ENCODE results near the gene RFPL1. TPM values are rescaled to one million over a fixed set of nuclear protein-coding genes. Genes with fewer than 3 reads are reported as not detected.
A peak's percentile ranks its signal among the peaks of the same experiment; 100 is the strongest.

The RFPL1 gene
- total and polyA plus RNA-seq, 7 experiments from 2014 or later, result 0.14 to 0.24 (median 0.15) TPM; not detected in 4

DNA sequence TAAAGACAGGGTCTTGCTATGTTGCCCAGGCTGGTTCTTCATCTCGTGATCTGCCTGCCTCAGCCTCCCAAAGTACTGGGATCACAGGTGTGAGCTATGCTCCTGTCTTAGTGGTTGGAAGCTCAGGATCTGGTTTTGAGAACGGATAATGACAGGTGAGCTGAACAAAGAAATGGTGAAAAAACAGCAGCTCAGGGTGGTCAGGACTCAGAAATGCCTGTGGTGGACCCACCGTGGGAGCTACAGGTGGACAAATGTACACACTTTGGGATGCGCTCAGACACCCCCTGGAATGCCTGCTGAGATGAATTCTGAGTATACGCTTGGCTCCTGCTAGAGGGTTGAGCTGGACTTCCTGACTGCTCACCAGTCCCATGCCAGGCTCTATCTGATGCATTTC, 9.5 kb downstream of the RFPL1 start:
- no peaks in the 10 kb centered on the region for H3K9me3 ChIP-seq (ENCODE audit: control insufficient read depth in 2 of 3, low read length in 3 of 3)
- intact Hi-C loops (cut with micrococcal nuclease), result no loop called here
- DNase-seq (no peak), ATAC-seq (no peak)
- peaks cover 0 to 3% (median 0%) of the 10 kb centered on the region in 7 donors for H3K4me1 Mint-ChIP-seq
- CTCF ChIA-PET, result no interaction called here
- POLR2A ChIA-PET, result no interaction called here
- H3K27me3 Mint-ChIP-seq, result peaks cover 0 to 6% (median 0%) of the 10 kb centered on the region in 5 donors
- H3K9me3 Mint-ChIP-seq, result no peaks in the 10 kb centered on the region
- no peak overlapping the region for H3K27ac Mint-ChIP-seq
- H3K4me1 ChIP-seq (ENCODE audit: control insufficient read depth in 2 of 2, insufficient read depth in 2 of 2, low read length in 2 of 2), result no peaks in the 10 kb centered on the region
- H3K36me3 ChIP-seq (ENCODE audit: control insufficient read depth in 2 of 3, insufficient read depth in 3 of 3, low read length in 3 of 3), result no peaks in the 10 kb centered on the region
- H3K36me3 Mint-ChIP-seq, result no peaks in the 10 kb centered on the region
- no peak overlapping the region for H3K4me3 ChIP-seq (ENCODE audit: low read length)
- H3K27ac ChIP-seq (ENCODE audit: low read depth, low read length), result no peak overlapping the region
- H3K4me3 Mint-ChIP-seq, result no peak overlapping the region
- no peaks in the 10 kb centered on the region for H3K27me3 ChIP-seq (ENCODE audit: control insufficient read depth in 2 of 2, insufficient read depth in 2 of 2, low read length in 2 of 2)

DNA sequence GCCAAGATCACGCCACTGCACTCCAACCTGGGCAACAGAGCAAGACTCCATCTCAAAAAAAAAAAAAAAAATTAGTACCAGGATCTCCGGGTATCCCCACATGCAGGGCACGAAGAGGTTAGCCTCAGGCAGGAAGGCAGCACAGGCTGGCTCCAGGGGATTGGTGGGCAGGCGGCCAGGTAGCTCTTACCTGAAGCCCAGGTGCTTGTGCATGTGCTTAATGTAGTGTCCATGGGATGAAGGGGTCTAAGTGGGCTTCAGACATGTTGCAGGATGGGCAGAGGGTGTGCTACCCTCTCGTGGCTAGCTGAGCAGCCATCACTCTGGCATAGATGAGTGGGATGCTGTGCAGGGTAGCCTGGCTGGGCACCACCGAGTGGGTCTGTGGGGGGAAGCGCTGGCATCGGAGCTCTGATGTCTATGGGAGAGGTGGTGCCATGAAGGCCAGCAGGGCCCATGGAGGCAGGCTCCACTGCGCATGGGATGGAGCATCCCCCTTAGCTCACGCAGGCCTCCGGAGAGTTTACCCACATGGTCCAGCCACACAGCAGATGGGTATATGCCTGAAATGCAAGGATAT, 11.0 kb downstream of the RFPL1 start:
- H3K27ac Mint-ChIP-seq, result no peak overlapping the region
- no peak overlapping the region for H3K4me3 ChIP-seq (ENCODE audit: low read length)
- H3K9me3 ChIP-seq (ENCODE audit: control insufficient read depth in 2 of 3, low read length in 3 of 3), result no peaks in the 10 kb centered on the region
- H3K4me1 Mint-ChIP-seq, result peaks cover 0 to 3% (median 0%) of the 10 kb centered on the region in 7 donors
- no peaks in the 10 kb centered on the region for H3K9me3 Mint-ChIP-seq
- CTCF ChIA-PET, result no interaction called here
- DNase-seq (no peak), ATAC-seq (no peak)
- no peak overlapping the region for H3K27ac ChIP-seq (ENCODE audit: low read depth, low read length)
- H3K36me3 ChIP-seq (ENCODE audit: control insufficient read depth in 2 of 3, insufficient read depth in 3 of 3, low read length in 3 of 3), result no peaks in the 10 kb centered on the region
- H3K27me3 Mint-ChIP-seq, result no peaks in the 10 kb centered on the region
- intact Hi-C loops (cut with micrococcal nuclease), result no loop called here
- no peaks in the 10 kb centered on the region for H3K27me3 ChIP-seq (ENCODE audit: control insufficient read depth in 2 of 2, insufficient read depth in 2 of 2, low read length in 2 of 2)
- H3K4me3 Mint-ChIP-seq, result no peak overlapping the region
- H3K36me3 Mint-ChIP-seq, result no peaks in the 10 kb centered on the region
- no peaks in the 10 kb centered on the region for H3K4me1 ChIP-seq (ENCODE audit: control insufficient read depth in 2 of 2, insufficient read depth in 2 of 2, low read length in 2 of 2)
- POLR2A ChIA-PET, result no interaction called here

DNA sequence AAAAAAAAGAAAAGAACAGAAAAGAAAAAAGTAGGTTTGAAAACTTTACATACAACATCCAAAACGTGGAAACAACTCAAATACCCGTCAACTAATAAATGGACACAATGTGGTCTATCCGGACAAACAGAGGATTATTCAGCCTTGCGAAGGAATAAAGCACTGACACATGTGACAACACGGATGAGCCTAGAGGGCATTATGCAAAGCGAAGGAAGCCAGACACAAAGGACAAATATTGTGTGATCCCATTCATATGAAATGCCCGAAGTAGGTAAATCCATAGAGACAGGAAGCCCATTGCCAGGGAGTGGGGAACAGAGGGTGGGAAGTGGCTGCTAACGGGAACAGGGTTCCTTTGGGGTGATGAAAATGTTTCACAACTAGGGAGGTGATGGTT, 11.8 kb downstream of the RFPL1 start:
- H3K9me3 ChIP-seq (ENCODE audit: control insufficient read depth in 2 of 3, low read length in 3 of 3), result no peaks in the 10 kb centered on the region
- Mint-ChIP-seq H3K27ac (no peak overlapping the region), H3K4me3 (no peak overlapping the region), H3K36me3 (no peaks in the 10 kb centered on the region), H3K9me3 (no peaks in the 10 kb centered on the region), H3K27me3 (no peaks in the 10 kb centered on the region), H3K4me1 (peaks cover 0 to 3% (median 0%) of the 10 kb centered on the region in 7 donors)
- no peaks in the 10 kb centered on the region for H3K27me3 ChIP-seq (ENCODE audit: control insufficient read depth in 2 of 2, insufficient read depth in 2 of 2, low read length in 2 of 2)
- no peak overlapping the region for H3K27ac ChIP-seq (ENCODE audit: low read depth, low read length)
- H3K4me3 ChIP-seq (ENCODE audit: low read length), result no peak overlapping the region
- ChIA-PET POLR2A (no interaction called here), CTCF (no interaction called here)
- ATAC-seq (no peak), DNase-seq (no peak)
- intact Hi-C loops (cut with micrococcal nuclease), result no loop called here
- H3K4me1 ChIP-seq (ENCODE audit: control insufficient read depth in 2 of 2, insufficient read depth in 2 of 2, low read length in 2 of 2), result no peaks in the 10 kb centered on the region
- H3K36me3 ChIP-seq (ENCODE audit: control insufficient read depth in 2 of 3, insufficient read depth in 3 of 3, low read length in 3 of 3), result no peaks in the 10 kb centered on the region

DNA sequence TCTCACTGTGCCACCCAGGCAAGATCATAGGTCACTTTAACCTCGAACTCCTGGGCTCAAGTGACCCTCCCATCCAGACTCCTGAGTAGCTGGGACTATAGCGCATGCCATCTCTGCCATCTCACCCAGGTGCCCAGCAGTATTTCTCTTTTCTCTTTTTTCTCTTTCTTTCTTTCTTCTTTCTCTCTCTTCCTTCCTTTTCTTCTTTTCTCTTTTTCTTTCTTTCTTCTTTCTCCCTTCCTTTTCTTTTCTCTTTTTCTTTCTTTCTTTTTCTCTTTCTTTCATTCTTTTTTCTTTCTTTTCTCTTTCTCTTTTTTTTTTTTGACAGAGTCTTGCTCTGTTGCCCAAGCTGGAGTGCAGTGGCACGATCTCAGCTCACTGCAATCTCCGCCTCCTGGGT, 13.5 kb downstream of the RFPL1 start:
- Histone ChIP-seq H3K4me3 (ENCODE audit: low read length) (no peak overlapping the region), H3K4me1 (ENCODE audit: control insufficient read depth in 2 of 2, insufficient read depth in 2 of 2, low read length in 2 of 2) (no peaks in the 10 kb centered on the region), H3K36me3 (ENCODE audit: control insufficient read depth in 2 of 3, insufficient read depth in 3 of 3, low read length in 3 of 3) (no peaks in the 10 kb centered on the region), H3K9me3 (ENCODE audit: control insufficient read depth in 2 of 3, low read length in 3 of 3) (no peaks in the 10 kb centered on the region), H3K27ac (ENCODE audit: low read depth, low read length) (no peak overlapping the region), H3K27me3 (ENCODE audit: control insufficient read depth in 2 of 2, insufficient read depth in 2 of 2, low read length in 2 of 2) (no peaks in the 10 kb centered on the region)
- Mint-ChIP-seq H3K4me3 (no peak overlapping the region), H3K4me1 (peaks cover 0 to 3% (median 0%) of the 10 kb centered on the region in 7 donors), H3K27ac (peak overlapping the region in 1 of 9 donors; percentile 34), H3K27me3 (no peaks in the 10 kb centered on the region), H3K9me3 (no peaks in the 10 kb centered on the region), H3K36me3 (no peaks in the 10 kb centered on the region)
- ATAC-seq (no peak), DNase-seq (no peak)
- ChIA-PET CTCF (no interaction called here), POLR2A (no interaction called here)
- intact Hi-C loops (cut with micrococcal nuclease), result no loop called here

DNA sequence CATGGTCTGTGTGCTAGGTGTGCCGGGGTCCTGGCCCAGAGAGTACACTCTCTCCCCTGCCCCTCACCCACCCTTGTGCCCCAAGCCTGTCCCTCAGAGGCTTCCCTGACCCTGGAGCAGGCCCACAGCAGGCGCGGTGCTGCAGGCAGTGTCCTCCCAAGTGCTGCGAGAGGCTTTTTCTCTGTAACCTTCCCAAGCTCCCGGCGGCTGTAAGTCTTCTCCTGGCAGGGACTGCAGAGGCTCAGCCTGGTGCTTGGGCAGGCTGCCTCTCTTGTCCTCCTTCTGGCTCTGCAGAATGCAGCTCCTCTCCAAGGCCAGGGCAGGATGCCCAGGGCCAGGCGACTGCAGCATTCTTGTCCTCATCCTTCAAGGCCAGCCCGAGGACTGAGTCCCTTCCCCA, 15.9 kb downstream of the RFPL1 start:
- CTCF ChIA-PET, result no interaction called here
- peaks cover 0 to 5% (median 0%) of the 10 kb centered on the region in 5 donors for H3K27me3 Mint-ChIP-seq
- POLR2A ChIA-PET, result no interaction called here
- peaks cover 0 to 3% (median 0%) of the 10 kb centered on the region in 7 donors for H3K4me1 Mint-ChIP-seq
- no peak for ATAC-seq
- H3K9me3 ChIP-seq (ENCODE audit: control insufficient read depth in 2 of 3, low read length in 3 of 3), result no peaks in the 10 kb centered on the region
- H3K27ac Mint-ChIP-seq, result no peak overlapping the region
- no peak for DNase-seq
- no peak overlapping the region for H3K4me3 Mint-ChIP-seq
- intact Hi-C loops (cut with micrococcal nuclease), result no loop called here
- no peak overlapping the region for H3K27ac ChIP-seq (ENCODE audit: low read depth, low read length)
- no peaks in the 10 kb centered on the region for H3K27me3 ChIP-seq (ENCODE audit: control insufficient read depth in 2 of 2, insufficient read depth in 2 of 2, low read length in 2 of 2)
- no peaks in the 10 kb centered on the region for H3K4me1 ChIP-seq (ENCODE audit: control insufficient read depth in 2 of 2, insufficient read depth in 2 of 2, low read length in 2 of 2)
- H3K36me3 Mint-ChIP-seq, result no peaks in the 10 kb centered on the region
- no peaks in the 10 kb centered on the region for H3K36me3 ChIP-seq (ENCODE audit: control insufficient read depth in 2 of 3, insufficient read depth in 3 of 3, low read length in 3 of 3)
- no peaks in the 10 kb centered on the region for H3K9me3 Mint-ChIP-seq
- no peak overlapping the region for H3K4me3 ChIP-seq (ENCODE audit: low read length)

DNA sequence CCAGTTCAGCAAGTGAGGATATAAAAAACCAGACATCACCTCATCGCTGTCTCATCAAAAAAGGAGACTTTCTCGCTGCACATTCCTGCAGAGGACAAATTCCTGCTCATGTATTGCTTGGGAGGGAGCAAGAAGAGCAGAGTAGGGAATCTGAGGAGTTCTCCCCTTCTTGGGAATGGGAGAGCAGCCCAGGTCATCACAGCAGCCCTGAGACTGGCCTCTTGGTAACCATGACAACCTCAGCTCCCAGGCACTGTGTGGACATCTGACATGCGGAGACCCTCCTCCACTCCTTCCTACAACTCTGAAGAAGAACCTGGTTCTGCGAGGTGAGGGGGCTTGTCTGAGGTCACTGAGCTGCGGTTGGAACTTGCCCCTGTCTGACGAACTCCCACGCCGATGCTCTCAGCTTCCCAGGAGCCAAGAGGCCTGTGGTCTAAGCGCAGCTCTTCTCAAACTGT, 17.9 kb downstream of the RFPL1 start:
- intact Hi-C loops (cut with micrococcal nuclease), result no loop called here
- Histone ChIP-seq H3K36me3 (ENCODE audit: control insufficient read depth in 2 of 3, insufficient read depth in 3 of 3, low read length in 3 of 3) (no peaks in the 10 kb centered on the region), H3K4me1 (ENCODE audit: control insufficient read depth in 2 of 2, insufficient read depth in 2 of 2, low read length in 2 of 2) (no peaks in the 10 kb centered on the region), H3K27ac (ENCODE audit: low read depth, low read length) (no peak overlapping the region), H3K4me3 (ENCODE audit: low read length) (no peak overlapping the region), H3K27me3 (ENCODE audit: control insufficient read depth in 2 of 2, insufficient read depth in 2 of 2, low read length in 2 of 2) (no peaks in the 10 kb centered on the region), H3K9me3 (ENCODE audit: control insufficient read depth in 2 of 3, low read length in 3 of 3) (no peaks in the 10 kb centered on the region)
- Mint-ChIP-seq H3K36me3 (no peaks in the 10 kb centered on the region), H3K27me3 (peaks cover 0 to 5% (median 0%) of the 10 kb centered on the region in 5 donors), H3K4me3 (no peak overlapping the region), H3K4me1 (peaks cover 0 to 3% (median 0%) of the 10 kb centered on the region in 7 donors), H3K27ac (no peak overlapping the region), H3K9me3 (no peaks in the 10 kb centered on the region)
- ChIA-PET POLR2A (no interaction called here), CTCF (interaction anchor here (0.6 kb wide), 1 partner anchor 1856 kb away, joined by 3 read pairs; no protein-coding TSS in a partner anchor)
- DNase-seq (no peak), ATAC-seq (no peak)

DNA sequence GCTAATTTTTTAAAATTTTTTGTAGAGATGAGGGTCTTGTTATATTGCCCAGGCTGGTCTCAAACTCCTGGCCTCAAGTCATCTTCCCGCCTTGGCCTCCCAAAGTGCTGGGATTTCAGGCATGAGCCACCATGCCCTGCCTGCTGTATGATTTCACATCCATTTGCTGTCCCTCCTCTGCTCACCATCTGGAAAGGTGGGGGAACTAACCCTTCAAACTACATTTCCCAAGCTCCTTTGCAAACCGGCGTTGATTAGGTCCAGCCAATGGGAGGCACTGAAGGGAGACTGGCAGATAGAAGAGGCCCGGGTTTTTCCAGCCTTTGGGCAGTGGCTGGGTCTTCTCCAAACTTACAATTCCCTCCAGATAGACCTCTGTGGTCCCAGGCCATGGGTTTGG, 19.3 kb downstream of the RFPL1 start:
- Mint-ChIP-seq H3K4me3 (no peak overlapping the region), H3K27ac (peak overlapping the region in 1 of 9 donors; percentile 76), H3K9me3 (no peaks in the 10 kb centered on the region), H3K27me3 (peaks cover 0 to 5% (median 0%) of the 10 kb centered on the region in 5 donors), H3K4me1 (peaks cover 0 to 2% (median 0%) of the 10 kb centered on the region in 7 donors), H3K36me3 (no peaks in the 10 kb centered on the region)
- intact Hi-C loops (cut with micrococcal nuclease), result no loop called here
- ATAC-seq, result peak; percentile 51
- Histone ChIP-seq H3K36me3 (ENCODE audit: control insufficient read depth in 2 of 3, insufficient read depth in 3 of 3, low read length in 3 of 3) (no peaks in the 10 kb centered on the region), H3K4me1 (ENCODE audit: control insufficient read depth in 2 of 2, insufficient read depth in 2 of 2, low read length in 2 of 2) (no peaks in the 10 kb centered on the region), H3K9me3 (ENCODE audit: control insufficient read depth in 2 of 3, low read length in 3 of 3) (no peaks in the 10 kb centered on the region), H3K4me3 (ENCODE audit: low read length) (no peak overlapping the region), H3K27me3 (ENCODE audit: control insufficient read depth in 2 of 2, insufficient read depth in 2 of 2, low read length in 2 of 2) (no peaks in the 10 kb centered on the region), H3K27ac (ENCODE audit: low read depth, low read length) (no peak overlapping the region)
- ChIA-PET POLR2A (no interaction called here), CTCF (no interaction called here)
- no peak for DNase-seq

Measured in naive thymus-derived CD4-positive, alpha-beta T cell (primary cell).